B cell (primary cell): ENCODE measurements around the gene ZBTB32. TPM values are rescaled to one million over a fixed set of nuclear protein-coding genes. Genes with fewer than 3 reads are reported as not detected.

Experiments
- ATAC-seq: fragments of 200-7000 bp; cut with Tn5 transposase; one replicate; pipeline ENCODE4 v1.10.0; 2021; ENCODE audit warnings: low read depth, mild to moderate bottlenecking, moderate number of reproducible peaks, moderate library complexity
- CTCF ChIA-PET: fragments of 350-600 bp; sonication (Branson Sonifier 250); formaldehyde crosslinking; loops from one replicate; lab custom pipeline; 2021; ENCODE audit warnings: antibody characterized with exemption, inconsistent platforms; lab: Charles Lee
- POLR2A ChIA-PET: fragments of 350-600 bp; sonication (Branson Sonifier 250); formaldehyde crosslinking; loops from one replicate; lab custom pipeline; 2021; ENCODE audit warnings: antibody characterized with exemption; lab: Charles Lee
- DNase-seq: peaks from one replicate; pipeline ENCODE4 v3.0.0; 2013
- H2AFZ ChIP-seq: 2 replicates; pipeline ENCODE4 v1.6.1; 2012; ENCODE audit warnings: mild to moderate bottlenecking, low read depth, low read length; ENCODE audit not compliant: insufficient read depth, poor library complexity, severe bottlenecking
- H3K27ac ChIP-seq, 2 donors: 1 replicate in 1 of 2; 2 replicates in 1 of 2; pipeline ENCODE4 v1.5.1; 2012 to 2013; ENCODE audit warnings: low read length in 2 of 2, mild to moderate bottlenecking in 2 of 2, moderate library complexity in 1 of 2
- H3K27me3 ChIP-seq, 4 experiments: fragments of 200-600 bp in 1 of 4; sonication (generic) in 1 of 4; replicated peaks in 1 of 4; 1 replicate in 2 of 4; 2 replicates in 2 of 4; pipeline versions ENCODE4 v1.6.1 to v1.7.0; 2013 to 2016; ENCODE audit warnings: low read length in 3 of 4, mild to moderate bottlenecking in 2 of 4, mixed read lengths in 1 of 4, moderate library complexity in 1 of 4; ENCODE audit not compliant: insufficient read depth in 4 of 4, control insufficient read depth in 3 of 4; ENCODE audit errors: control extremely low read depth in 1 of 4
- H3K36me3 ChIP-seq, 2 experiments: replicated peaks in 1 of 2; 1 replicate in 1 of 2; 2 replicates in 1 of 2; pipeline versions ENCODE4 v1.6.1 to v1.7.1; 2013; ENCODE audit warnings: low read length in 1 of 2; ENCODE audit not compliant: insufficient read depth in 2 of 2, control insufficient read depth in 1 of 2; ENCODE audit errors: control extremely low read depth in 1 of 2, extremely low read depth in 1 of 2
- H3K4me1 ChIP-seq, 2 donors: fragments of 200-600 bp in 1 of 2; sonication (generic) in 1 of 2; 1 replicate in 1 of 2; 2 replicates in 1 of 2; pipeline versions ENCODE4 v1.5.1 to v1.6.1; 2013 to 2017; ENCODE audit warnings: low read length in 2 of 2; ENCODE audit not compliant: control insufficient read depth in 2 of 2, insufficient read depth in 2 of 2
- H3K4me2 ChIP-seq: replicated peaks from 2 replicates; pipeline ENCODE3; 2012; ENCODE audit warnings: mild to moderate bottlenecking, low read depth, low read length; ENCODE audit not compliant: poor library complexity, severe bottlenecking
- H3K4me3 ChIP-seq, 5 experiments: fragments of 200-600 bp in 1 of 5; sonication (generic) in 1 of 5; 1 replicate in 3 of 5; 2 replicates in 2 of 5; pipeline versions ENCODE4 v1.5.1 to v1.7.0; 2011 to 2016; ENCODE audit warnings: low read length in 4 of 5, mild to moderate bottlenecking in 4 of 5, low read depth in 2 of 5, control low read depth in 1 of 5, moderate library complexity in 1 of 5; ENCODE audit not compliant: insufficient read depth in 1 of 5; ENCODE audit errors: control extremely low read depth in 1 of 5, extremely low read depth in 1 of 5
- H3K79me2 ChIP-seq: fragments of 200-600 bp; sonication (generic); one replicate; pipeline ENCODE4 v1.6.0; 2016; ENCODE audit warnings: low read length; ENCODE audit not compliant: control insufficient read depth, insufficient read depth
- H3K9ac ChIP-seq: fragments of 200-600 bp; sonication (generic); 2 replicates; pipeline ENCODE4 v1.6.1; 2017; ENCODE audit warnings: mild to moderate bottlenecking, low read length, moderate library complexity
- H3K9me3 ChIP-seq, 3 donors: one replicate each; pipeline versions ENCODE4 v1.6.1 to v1.7.1; 2013; ENCODE audit warnings: low read length in 2 of 3; ENCODE audit not compliant: control insufficient read depth in 2 of 3, insufficient read depth in 1 of 3; ENCODE audit errors: control extremely low read depth in 1 of 3
- H4K20me1 ChIP-seq: 2 replicates; pipeline ENCODE4 v1.6.0; 2012; ENCODE audit warnings: mild to moderate bottlenecking, low read length; ENCODE audit not compliant: insufficient read depth, control insufficient read depth, poor library complexity, severe bottlenecking
- H3K27ac Mint-ChIP-seq: one replicate; pipeline ENCODE4 v1.8.0; 2021; ENCODE audit warnings: mixed read lengths
- H3K27me3 Mint-ChIP-seq: one replicate; pipeline ENCODE4 v1.8.0; 2021; ENCODE audit warnings: mixed read lengths
- H3K4me1 Mint-ChIP-seq: one replicate; pipeline ENCODE4 v1.8.0; 2021; ENCODE audit warnings: mixed read lengths
- H3K4me3 Mint-ChIP-seq: one replicate; pipeline ENCODE4 v1.8.0; 2021; ENCODE audit warnings: mixed read lengths
- H3K9me3 Mint-ChIP-seq: one replicate; pipeline ENCODE4 v1.8.0; 2022; ENCODE audit warnings: mixed read lengths; ENCODE audit not compliant: insufficient read depth
- CTCF ChIP-seq: fragments of 200-600 bp; IDR thresholded peaks from one replicate; pipeline ENCODE4 v1.8.0; 2022; ENCODE audit warnings: antibody characterized with exemption, mild to moderate bottlenecking
- EZH2 ChIP-seq: IDR thresholded peaks from 2 replicates; pipeline ENCODE4 v1.6.1; 2012; ENCODE audit warnings: borderline replicate concordance, low read depth, mild to moderate bottlenecking, moderate library complexity, low read length; ENCODE audit not compliant: insufficient read depth, poor library complexity, severe bottlenecking
- WGBS: methylation state at CpG from one replicate; pipeline ENCODE4 v1.1.5; 2013; ENCODE audit warnings: missing lambda C conversion rate; ENCODE audit not compliant: insufficient coverage; 5-methylcytosine and 5-hydroxymethylcytosine counted together
- intact Hi-C: fragments of 100-400 bp; cut with micrococcal nuclease; formaldehyde crosslinking; loops from one replicate; pipeline ENCODE4 v1.10.0; 2022
- polyA plus RNA-seq: library from polyadenylated mRNA; depleted of rRNA; stranded (reverse); fragments of >200 nt; gene quantifications from 2 replicates; pipeline ENCODE4 v1.2.3, GENCODE V29; 2012
- total RNA-seq, 2 donors: library from RNA; stranded (reverse); fragments of 120-200 nt in 1 of 2; gene quantifications; 1 replicate in 1 of 2; 2 replicates in 1 of 2; pipeline versions ENCODE4 v1.2.3 to v1.2.4, GENCODE V29; 2013 to 2022

The ZBTB32 gene
- total and polyA plus RNA-seq, 2 donors (not counting 1 experiment from before 2014, with no cell fraction given), result 18.9 to 28.1 TPM

- peaks cover 8 to 71% of the 10 kb centered on the region in 2 experiments for H3K36me3 ChIP-seq
- TF ChIP-seq CTCF, result no peak
- TF ChIP-seq EZH2, result no peak
- H3K27me3 Mint-ChIP-seq, result no peaks in the 10 kb centered on the region
- ChIA-PET POLR2A (no interaction called here), CTCF (interaction anchor here (0.6 to 0.9 kb wide), 2 partner anchors 34 to 545 kb away, joined by 4 read pairs; no protein-coding TSS in a partner anchor)
- no peak overlapping the region for H3K27ac Mint-ChIP-seq
- no peak overlapping the region for H3K4me3 Mint-ChIP-seq
- DNase-seq (no peak), ATAC-seq (no peak)
- H3K27ac ChIP-seq, result no peak overlapping the region
- H3K27me3 ChIP-seq, result no peaks in the 10 kb centered on the region
- intact Hi-C loops, result no loop called here
- no peak overlapping the region for H3K9ac ChIP-seq
- no peak overlapping the region for H3K4me2 ChIP-seq
- no peaks in the 10 kb centered on the region for H4K20me1 ChIP-seq
- peaks cover 34% of the 10 kb centered on the region for H3K79me2 ChIP-seq
- 100% methylated on average over 10 of the region's 15 CpGs for WGBS
- no peaks in the 10 kb centered on the region for H3K4me1 Mint-ChIP-seq
- H3K4me3 ChIP-seq, result no peak overlapping the region
- no peaks in the 10 kb centered on the region for H3K4me1 ChIP-seq
- no peak overlapping the region for H2AFZ ChIP-seq
- H3K9me3 ChIP-seq, result no peaks in the 10 kb centered on the region
- no peaks in the 10 kb centered on the region for H3K9me3 Mint-ChIP-seq
These were observed 46.3 kb upstream of the ZBTB32 start for GRCh38 chr19:35657904-35658700.

GRCh38 chr19:35661995-35662340 is 42.4 kb upstream of the ZBTB32 start:
- Histone ChIP-seq H3K9me3 (no peaks in the 10 kb centered on the region), H3K27me3 (no peaks in the 10 kb centered on the region), H3K4me3 (no peak overlapping the region), H3K4me1 (no peaks in the 10 kb centered on the region), H3K79me2 (peaks cover 7% of the 10 kb centered on the region), H3K27ac (no peak overlapping the region), H3K36me3 (peaks cover 2 to 56% of the 10 kb centered on the region in 2 experiments), H3K4me2 (no peak overlapping the region), H4K20me1 (no peaks in the 10 kb centered on the region), H2AFZ (no peak overlapping the region), H3K9ac (no peak overlapping the region)
- intact Hi-C loops, result no loop called here
- no peaks in the 10 kb centered on the region for H3K27me3 Mint-ChIP-seq
- no peak overlapping the region for H3K4me3 Mint-ChIP-seq
- 100% methylated on average over 2 of the region's 6 CpGs for WGBS
- H3K27ac Mint-ChIP-seq, result no peak overlapping the region
- no peak for TF ChIP-seq CTCF
- TF ChIP-seq EZH2, result no peak
- POLR2A ChIA-PET, result interaction anchor here (0.6 to 0.7 kb wide), 2 partner anchors 9 to 120 kb away, joined by 4 to 5 read pairs; no protein-coding TSS in a partner anchor
- H3K4me1 Mint-ChIP-seq, result no peaks in the 10 kb centered on the region
- DNase-seq (no peak), ATAC-seq (no peak)
- CTCF ChIA-PET, result no interaction called here
- no peaks in the 10 kb centered on the region for H3K9me3 Mint-ChIP-seq
